A549 treated with DMSO at 1 μM for 4 hours (cell line): ENCODE data around the gene KCNH3. TPM values are rescaled to one million over a fixed set of nuclear protein-coding genes. Genes with fewer than 3 reads are reported as not detected.

Source experiments
- total RNA-seq: library from RNA; stranded (reverse); fragments of 200-300 nt; extraction: Qiagen RNA extraction; gene quantifications from 5 replicates; pipeline ENCODE4 v1.2.3, GENCODE V29; 2022; ENCODE audit warnings: low read depth

KCNH3 gene, protein sequence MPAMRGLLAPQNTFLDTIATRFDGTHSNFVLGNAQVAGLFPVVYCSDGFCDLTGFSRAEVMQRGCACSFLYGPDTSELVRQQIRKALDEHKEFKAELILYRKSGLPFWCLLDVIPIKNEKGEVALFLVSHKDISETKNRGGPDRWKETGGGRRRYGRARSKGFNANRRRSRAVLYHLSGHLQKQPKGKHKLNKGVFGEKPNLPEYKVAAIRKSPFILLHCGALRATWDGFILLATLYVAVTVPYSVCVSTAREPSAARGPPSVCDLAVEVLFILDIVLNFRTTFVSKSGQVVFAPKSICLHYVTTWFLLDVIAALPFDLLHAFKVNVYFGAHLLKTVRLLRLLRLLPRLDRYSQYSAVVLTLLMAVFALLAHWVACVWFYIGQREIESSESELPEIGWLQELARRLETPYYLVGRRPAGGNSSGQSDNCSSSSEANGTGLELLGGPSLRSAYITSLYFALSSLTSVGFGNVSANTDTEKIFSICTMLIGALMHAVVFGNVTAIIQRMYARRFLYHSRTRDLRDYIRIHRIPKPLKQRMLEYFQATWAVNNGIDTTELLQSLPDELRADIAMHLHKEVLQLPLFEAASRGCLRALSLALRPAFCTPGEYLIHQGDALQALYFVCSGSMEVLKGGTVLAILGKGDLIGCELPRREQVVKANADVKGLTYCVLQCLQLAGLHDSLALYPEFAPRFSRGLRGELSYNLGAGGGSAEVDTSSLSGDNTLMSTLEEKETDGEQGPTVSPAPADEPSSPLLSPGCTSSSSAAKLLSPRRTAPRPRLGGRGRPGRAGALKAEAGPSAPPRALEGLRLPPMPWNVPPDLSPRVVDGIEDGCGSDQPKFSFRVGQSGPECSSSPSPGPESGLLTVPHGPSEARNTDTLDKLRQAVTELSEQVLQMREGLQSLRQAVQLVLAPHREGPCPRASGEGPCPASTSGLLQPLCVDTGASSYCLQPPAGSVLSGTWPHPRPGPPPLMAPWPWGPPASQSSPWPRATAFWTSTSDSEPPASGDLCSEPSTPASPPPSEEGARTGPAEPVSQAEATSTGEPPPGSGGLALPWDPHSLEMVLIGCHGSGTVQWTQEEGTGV
- 2.6 to 3.3 TPM (median 3.0 TPM) in 5 replicates for total RNA-seq

DNA sequence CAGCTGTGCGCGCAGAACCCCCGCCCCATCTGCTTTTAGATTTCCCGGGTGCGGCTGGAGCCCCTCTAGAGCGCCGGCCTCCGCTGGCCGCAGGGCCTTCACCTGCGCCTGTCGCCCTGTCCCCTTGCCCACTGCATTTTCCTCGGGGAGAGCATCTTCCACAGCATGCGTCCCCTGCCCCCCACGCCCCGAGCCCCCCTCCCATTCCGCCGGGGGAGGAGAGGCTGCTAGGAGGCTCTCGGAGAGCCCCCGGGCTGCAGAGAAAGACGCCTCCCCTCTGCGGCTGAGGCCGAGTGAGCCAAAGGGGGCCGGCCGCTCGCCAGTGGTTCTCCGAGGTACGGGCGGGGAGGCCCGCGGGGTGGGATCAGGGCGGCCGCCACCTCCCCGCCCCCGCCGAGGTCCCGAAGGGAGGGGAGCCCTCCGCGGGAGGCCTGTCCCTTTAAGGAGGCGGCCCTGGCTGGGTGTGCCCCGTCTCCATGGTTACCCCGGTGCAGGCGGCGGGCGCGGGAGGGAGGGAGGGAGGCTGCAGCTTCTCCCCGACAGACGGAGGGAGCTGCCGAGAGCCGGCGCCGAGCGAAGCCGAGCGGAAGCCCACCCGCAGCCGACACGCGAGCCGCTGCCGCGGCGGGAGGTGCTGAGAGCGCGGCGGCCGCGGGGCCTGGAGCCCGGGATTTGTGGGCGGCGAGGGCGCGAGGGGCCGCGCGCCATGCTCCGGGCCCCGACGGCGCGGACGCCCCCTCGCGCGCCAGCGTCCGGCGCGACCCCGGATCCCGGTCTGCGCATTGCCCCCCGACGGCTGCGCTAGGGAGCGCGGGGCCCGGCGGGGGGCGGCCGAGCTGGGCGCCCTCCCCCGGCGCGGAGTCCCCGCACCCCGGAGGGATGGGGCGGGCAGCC, at the start of gene KCNH3:
KCNH3 (plus strand) TSS at position 521 of the 894 bp plus-strand sequence. CDS start 387 bp downstream, outside the sequence.

DNA sequence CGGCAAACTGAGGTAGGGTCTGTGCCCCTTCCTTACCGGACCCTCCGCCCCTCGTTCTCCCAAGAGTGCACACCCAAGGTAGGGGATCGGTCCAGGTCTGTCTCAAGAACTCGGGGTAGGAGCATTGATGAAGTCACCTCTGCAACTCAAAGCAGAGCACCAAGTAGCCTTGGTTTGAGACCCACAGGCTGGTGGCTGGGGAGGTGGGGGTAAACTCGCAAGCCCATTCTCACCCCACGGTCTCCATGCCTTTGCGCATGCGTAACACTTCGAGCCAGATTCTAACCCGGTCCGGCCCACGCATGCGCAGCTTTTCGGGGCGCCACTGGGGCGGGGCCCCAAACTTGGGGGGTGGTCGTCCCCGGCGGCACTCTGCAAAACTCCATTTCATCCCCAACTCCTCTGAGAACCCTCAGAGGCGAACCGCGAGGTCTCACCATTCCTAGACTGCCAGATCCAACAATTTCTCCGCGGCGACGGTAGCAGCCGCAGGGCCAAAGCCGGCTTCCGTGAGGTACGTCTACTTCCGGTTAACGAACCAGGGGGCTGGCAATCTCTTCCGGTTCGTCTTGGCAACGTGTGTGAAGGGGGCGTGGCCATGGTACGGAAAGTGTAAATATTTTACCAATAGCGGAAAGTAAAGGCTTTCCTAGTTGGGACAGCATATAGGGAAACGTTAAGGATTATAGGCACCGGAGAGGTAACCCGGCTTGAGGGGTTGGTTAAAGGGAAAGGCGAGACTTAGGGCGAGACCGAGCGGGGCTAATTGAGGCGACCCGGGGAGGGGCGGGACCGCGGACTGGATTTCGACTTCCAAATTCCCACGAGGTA, 29.0 kb downstream of the KCNH3 start, which contains the start of gene MCRS1:
MCRS1 (minus strand) TSS at position 532 of the 831 bp plus-strand sequence. CDS start 1,411 bp downstream, outside the sequence.

DNA sequence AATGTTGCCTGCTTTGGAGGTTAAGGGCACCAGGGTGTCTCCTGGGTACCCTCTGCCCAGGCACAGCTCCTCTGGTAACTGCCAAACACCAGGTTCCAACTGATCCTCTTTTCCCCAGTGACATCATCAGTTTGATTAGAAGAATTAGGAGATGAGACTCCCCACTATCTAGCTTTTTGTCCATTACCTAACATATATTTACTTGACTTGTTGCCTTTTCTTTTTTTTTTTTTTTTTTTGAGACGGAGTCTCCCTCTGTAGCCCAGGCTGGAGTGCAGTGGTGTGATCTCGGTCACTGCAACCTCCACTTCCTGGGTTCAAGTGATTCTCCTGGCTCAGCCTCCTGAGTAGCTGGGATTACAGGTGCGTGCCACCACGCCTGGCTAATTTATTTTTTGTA, 66.7 kb downstream of the KCNH3 start, which contains the start of gene FAM186B:
FAM186B (minus strand) TSS at position 101 of the 400 bp plus-strand sequence. CDS start 162 bp downstream, outside the sequence.

Other genes with a start within 250 kb of the KCNH3 start
- 0.52 to 1.2 TPM (median 0.83 TPM) in 5 replicates for gene PRPH, start 243.9 kb upstream of the KCNH3 start, total RNA-seq
- 81.0 to 101 TPM (median 83.0 TPM) in 5 replicates for gene TROAP, start 215.8 kb upstream of the KCNH3 start, total RNA-seq
- 4.4 to 6.0 TPM (median 4.8 TPM) in 5 replicates for gene C1QL4, start 201.8 kb upstream of the KCNH3 start, total RNA-seq
- 20.5 to 25.1 TPM (median 23.7 TPM) in 5 replicates for gene DNAJC22, start 192.1 kb upstream of the KCNH3 start, total RNA-seq
- gene SPATS2, start 171.6 kb upstream of the KCNH3 start, total RNA-seq, result 31.2 to 37.2 TPM (median 37.1 TPM) in 5 replicates
- 62.7 to 71.4 TPM (median 66.5 TPM) in 5 replicates for gene MCRS1, start 29.1 kb downstream of the KCNH3 start, total RNA-seq
- 0.08 to 0.16 TPM (median 0.12 TPM) in 5 replicates for gene FAM186B, start 66.6 kb downstream of the KCNH3 start, total RNA-seq
- gene PRPF40B, start 84.5 kb downstream of the KCNH3 start, total RNA-seq, result 6.1 to 7.9 TPM (median 6.9 TPM) in 5 replicates
- 1.6 to 2.5 TPM (median 1.8 TPM) in 5 replicates for gene FMNL3, start 168.4 kb downstream of the KCNH3 start, total RNA-seq
- 423 to 517 TPM (median 494 TPM) in 5 replicates for gene TMBIM6, start 202.5 kb downstream of the KCNH3 start, total RNA-seq